ENCODE measurements around the gene ZNF536. TPM values are rescaled to one million over a fixed set of nuclear protein-coding genes. Genes with fewer than 3 reads are reported as not detected.

ZNF536 gene
- total and polyA plus RNA-seq, 4 donors: 0.50 to 1.2 (median 0.62) TPM; not detected in 1

- H3K27ac ChIP-seq (ENCODE audit: low read depth in 1 of 2, low read length in 2 of 2): no peak overlapping the region
- H3K27me3 ChIP-seq (ENCODE audit: control insufficient read depth in 1 of 2, insufficient read depth in 2 of 2, low read length in 1 of 2): no peaks in the 10 kb centered on the region
- no peak for DNase-seq
- H3K9me3 ChIP-seq (ENCODE audit: control insufficient read depth, low read length): no peaks in the 10 kb centered on the region
- no peaks in the 10 kb centered on the region for H3K36me3 ChIP-seq (ENCODE audit: control insufficient read depth in 1 of 2, insufficient read depth in 2 of 2, low read length in 1 of 2)
- H3K4me1 ChIP-seq (ENCODE audit: control insufficient read depth in 1 of 2, insufficient read depth in 2 of 2, low read length in 2 of 2): no peaks in the 10 kb centered on the region
- WGBS, 2 donors: 73 to 76% methylated on average over 9 of the region's 9 CpGs
- no peak for ATAC-seq (ENCODE audit: low FRiP score)
- H3K4me3 ChIP-seq (ENCODE audit: low read length in 2 of 2): no peak overlapping the region
- intact Hi-C loops (cut with DNase I): no loop called here
These were observed 162.8 kb downstream of the ZNF536 start for GRCh38 chr19:30535011-30535410.

- Histone ChIP-seq H3K27me3 (ENCODE audit: control insufficient read depth in 1 of 2, insufficient read depth in 2 of 2, low read length in 1 of 2) (no peaks in the 10 kb centered on the region), H3K4me3 (ENCODE audit: low read length in 2 of 2) (no peak overlapping the region), H3K9me3 (ENCODE audit: control insufficient read depth, low read length) (no peaks in the 10 kb centered on the region), H3K27ac (ENCODE audit: low read depth in 1 of 2, low read length in 2 of 2) (no peak overlapping the region), H3K4me1 (ENCODE audit: control insufficient read depth in 1 of 2, insufficient read depth in 2 of 2, low read length in 2 of 2) (no peaks in the 10 kb centered on the region), H3K36me3 (ENCODE audit: control insufficient read depth in 1 of 2, insufficient read depth in 2 of 2, low read length in 1 of 2) (no peaks in the 10 kb centered on the region)
- intact Hi-C loops (cut with DNase I): no loop called here
- no peak for ATAC-seq (ENCODE audit: low FRiP score)
- no peak for DNase-seq
- 66 to 76% methylated on average over 7 of the region's 7 CpGs for WGBS, 2 donors
These were observed 164.8 kb downstream of the ZNF536 start for GRCh38 chr19:30536975-30537374.

GRCh38 chr19:30539315-30539714, 167.1 kb downstream of the ZNF536 start:
- Histone ChIP-seq H3K27ac (ENCODE audit: low read depth in 1 of 2, low read length in 2 of 2) (no peak overlapping the region), H3K27me3 (ENCODE audit: control insufficient read depth in 1 of 2, insufficient read depth in 2 of 2, low read length in 1 of 2) (no peaks in the 10 kb centered on the region), H3K4me1 (ENCODE audit: control insufficient read depth in 1 of 2, insufficient read depth in 2 of 2, low read length in 2 of 2) (no peaks in the 10 kb centered on the region), H3K4me3 (ENCODE audit: low read length in 2 of 2) (no peak overlapping the region), H3K36me3 (ENCODE audit: control insufficient read depth in 1 of 2, insufficient read depth in 2 of 2, low read length in 1 of 2) (no peaks in the 10 kb centered on the region), H3K9me3 (ENCODE audit: control insufficient read depth, low read length) (no peaks in the 10 kb centered on the region)
- intact Hi-C loops (cut with DNase I): no loop called here
- WGBS, 2 donors: 84 to 85% methylated on average over 4 of the region's 4 CpGs
- ATAC-seq (ENCODE audit: low FRiP score) (no peak), DNase-seq (no peak)

GRCh38 chr19:30539981-30540380, 167.8 kb downstream of the ZNF536 start:
- no peaks in the 10 kb centered on the region for H3K36me3 ChIP-seq (ENCODE audit: control insufficient read depth in 1 of 2, insufficient read depth in 2 of 2, low read length in 1 of 2)
- H3K4me3 ChIP-seq (ENCODE audit: low read length in 2 of 2): no peak overlapping the region
- ATAC-seq (ENCODE audit: low FRiP score) (no peak), DNase-seq (no peak)
- intact Hi-C loops (cut with DNase I): no loop called here
- no peak overlapping the region for H3K27ac ChIP-seq (ENCODE audit: low read depth in 1 of 2, low read length in 2 of 2)
- 89 to 91% methylated on average over 11 of the region's 11 CpGs for WGBS, 2 donors
- H3K9me3 ChIP-seq (ENCODE audit: control insufficient read depth, low read length): no peaks in the 10 kb centered on the region
- no peaks in the 10 kb centered on the region for H3K27me3 ChIP-seq (ENCODE audit: control insufficient read depth in 1 of 2, insufficient read depth in 2 of 2, low read length in 1 of 2)
- no peaks in the 10 kb centered on the region for H3K4me1 ChIP-seq (ENCODE audit: control insufficient read depth in 1 of 2, insufficient read depth in 2 of 2, low read length in 2 of 2)

- H3K4me3 ChIP-seq (ENCODE audit: low read length in 2 of 2): no peak overlapping the region
- DNase-seq (no peak), ATAC-seq (ENCODE audit: low FRiP score) (no peak)
- H3K27ac ChIP-seq (ENCODE audit: low read depth in 1 of 2, low read length in 2 of 2): no peak overlapping the region
- no peaks in the 10 kb centered on the region for H3K4me1 ChIP-seq (ENCODE audit: control insufficient read depth in 1 of 2, insufficient read depth in 2 of 2, low read length in 2 of 2)
- intact Hi-C loops (cut with DNase I): no loop called here
- no peaks in the 10 kb centered on the region for H3K36me3 ChIP-seq (ENCODE audit: control insufficient read depth in 1 of 2, insufficient read depth in 2 of 2, low read length in 1 of 2)
- no peaks in the 10 kb centered on the region for H3K9me3 ChIP-seq (ENCODE audit: control insufficient read depth, low read length)
- H3K27me3 ChIP-seq (ENCODE audit: control insufficient read depth in 1 of 2, insufficient read depth in 2 of 2, low read length in 1 of 2): no peaks in the 10 kb centered on the region
- 74 to 75% methylated on average over 6 of the region's 6 CpGs for WGBS, 2 donors
These were observed 168.6 kb downstream of the ZNF536 start for GRCh38 chr19:30540761-30541160.

GRCh38 chr19:30541575-30541974, 169.4 kb downstream of the ZNF536 start:
- H3K36me3 ChIP-seq (ENCODE audit: control insufficient read depth in 1 of 2, insufficient read depth in 2 of 2, low read length in 1 of 2): no peaks in the 10 kb centered on the region
- H3K9me3 ChIP-seq (ENCODE audit: control insufficient read depth, low read length): no peaks in the 10 kb centered on the region
- no peaks in the 10 kb centered on the region for H3K4me1 ChIP-seq (ENCODE audit: control insufficient read depth in 1 of 2, insufficient read depth in 2 of 2, low read length in 2 of 2)
- no peaks in the 10 kb centered on the region for H3K27me3 ChIP-seq (ENCODE audit: control insufficient read depth in 1 of 2, insufficient read depth in 2 of 2, low read length in 1 of 2)
- no peak overlapping the region for H3K4me3 ChIP-seq (ENCODE audit: low read length in 2 of 2)
- DNase-seq (no peak), ATAC-seq (ENCODE audit: low FRiP score) (no peak)
- intact Hi-C loops (cut with DNase I): no loop called here
- H3K27ac ChIP-seq (ENCODE audit: low read depth in 1 of 2, low read length in 2 of 2): no peak overlapping the region

- DNase-seq: no peak
- intact Hi-C loops (cut with DNase I): no loop called here
- no peaks in the 10 kb centered on the region for H3K27me3 ChIP-seq (ENCODE audit: control insufficient read depth in 1 of 2, insufficient read depth in 2 of 2, low read length in 1 of 2)
These were observed 171.2 kb downstream of the ZNF536 start for GRCh38 chr19:30543243-30543945.

GRCh38 chr19:30545752-30546151, 173.6 kb downstream of the ZNF536 start:
- 86 to 88% methylated on average over 7 of the region's 7 CpGs for WGBS, 2 donors

More at GRCh38 chr19:30543243-30543945, 171.2 kb downstream of the ZNF536 start:
- no peak overlapping the region for H3K27ac ChIP-seq (ENCODE audit: low read depth in 1 of 2, low read length in 2 of 2)
- no peaks in the 10 kb centered on the region for H3K4me1 ChIP-seq (ENCODE audit: control insufficient read depth in 1 of 2, insufficient read depth in 2 of 2, low read length in 2 of 2)
- no peak overlapping the region for H3K4me3 ChIP-seq (ENCODE audit: low read length in 2 of 2)
- ATAC-seq (ENCODE audit: low FRiP score): peak; percentile 9
- no peaks in the 10 kb centered on the region for H3K36me3 ChIP-seq (ENCODE audit: control insufficient read depth in 1 of 2, insufficient read depth in 2 of 2, low read length in 1 of 2)
- H3K9me3 ChIP-seq (ENCODE audit: control insufficient read depth, low read length): no peaks in the 10 kb centered on the region
- WGBS, 2 donors: 88 to 91% methylated on average over 9 of the region's 9 CpGs

GRCh38 chr19:30546332-30546731, 174.1 kb downstream of the ZNF536 start:
- intact Hi-C loops (cut with DNase I): no loop called here
- Histone ChIP-seq H3K9me3 (ENCODE audit: control insufficient read depth, low read length) (no peaks in the 10 kb centered on the region), H3K27ac (ENCODE audit: low read depth in 1 of 2, low read length in 2 of 2) (no peak overlapping the region), H3K36me3 (ENCODE audit: control insufficient read depth in 1 of 2, insufficient read depth in 2 of 2, low read length in 1 of 2) (no peaks in the 10 kb centered on the region), H3K4me3 (ENCODE audit: low read length in 2 of 2) (no peak overlapping the region), H3K4me1 (ENCODE audit: control insufficient read depth in 1 of 2, insufficient read depth in 2 of 2, low read length in 2 of 2) (no peaks in the 10 kb centered on the region), H3K27me3 (ENCODE audit: control insufficient read depth in 1 of 2, insufficient read depth in 2 of 2, low read length in 1 of 2) (no peaks in the 10 kb centered on the region)
- no peak for DNase-seq
- 60 to 66% methylated on average over 6 of the region's 6 CpGs for WGBS, 2 donors
- no peak for ATAC-seq (ENCODE audit: low FRiP score)

More at GRCh38 chr19:30545752-30546151, 173.6 kb downstream of the ZNF536 start:
- no peak overlapping the region for H3K4me3 ChIP-seq (ENCODE audit: low read length in 2 of 2)
- no peaks in the 10 kb centered on the region for H3K36me3 ChIP-seq (ENCODE audit: control insufficient read depth in 1 of 2, insufficient read depth in 2 of 2, low read length in 1 of 2)
- H3K4me1 ChIP-seq (ENCODE audit: control insufficient read depth in 1 of 2, insufficient read depth in 2 of 2, low read length in 2 of 2): no peaks in the 10 kb centered on the region
- H3K27ac ChIP-seq (ENCODE audit: low read depth in 1 of 2, low read length in 2 of 2): no peak overlapping the region
- DNase-seq: no peak
- no peaks in the 10 kb centered on the region for H3K9me3 ChIP-seq (ENCODE audit: control insufficient read depth, low read length)
- no peak for ATAC-seq (ENCODE audit: low FRiP score)
- intact Hi-C loops (cut with DNase I): no loop called here
- no peaks in the 10 kb centered on the region for H3K27me3 ChIP-seq (ENCODE audit: control insufficient read depth in 1 of 2, insufficient read depth in 2 of 2, low read length in 1 of 2)

Measured in aorta (tissue), 5 donors.